Spinal cord (tissue), 10 donors: Measurements from ENCODE around the gene GTPBP1. TPM values are rescaled to one million over a fixed set of nuclear protein-coding genes. Genes with fewer than 3 reads are reported as not detected.
A peak's percentile ranks its signal among the peaks of the same experiment; 100 is the strongest.

ENCODE experiments used
- DNase-seq, 6 donors: peaks; one replicate each; pipeline versions ENCODE4 v3.0.0 to v3.0.0-alpha.2; 2013 to 2015; ENCODE audit warnings: low spot score in 6 of 6, low read depth in 4 of 6
- H3K27ac ChIP-seq: one replicate; pipeline ENCODE4 v1.5.1; 2013; ENCODE audit warnings: low read depth, low read length, control low read depth
- H3K27me3 ChIP-seq: one replicate; pipeline ENCODE4 v1.6.1; 2013; ENCODE audit warnings: low read length; ENCODE audit not compliant: control insufficient read depth, insufficient read depth
- H3K36me3 ChIP-seq: one replicate; pipeline ENCODE4 v1.6.1; 2013; ENCODE audit warnings: low read length; ENCODE audit not compliant: control insufficient read depth, insufficient read depth
- H3K4me1 ChIP-seq: one replicate; pipeline ENCODE4 v1.6.1; 2013; ENCODE audit warnings: low read length; ENCODE audit not compliant: control insufficient read depth, insufficient read depth
- H3K4me3 ChIP-seq: one replicate; pipeline ENCODE4 v1.5.1; 2013; ENCODE audit warnings: low read depth, low read length, control low read depth
- H3K9me3 ChIP-seq: one replicate; pipeline ENCODE4 v1.6.1; 2013; ENCODE audit warnings: low read length; ENCODE audit not compliant: control insufficient read depth, insufficient read depth
- WGBS: methylation state at CpG from one replicate; pipeline ENCODE4 v1.1.5; 2013; ENCODE audit warnings: missing lambda C conversion rate; ENCODE audit not compliant: insufficient coverage; 5-methylcytosine and 5-hydroxymethylcytosine counted together
- polyA plus RNA-seq, 2 donors: library from polyadenylated mRNA; unstranded; fragments of 120-200 nt; gene quantifications; one replicate each; pipeline ENCODE4 v1.2.1, GENCODE V29; 2013; ENCODE audit not compliant: insufficient read length in 2 of 2
- total RNA-seq, 2 donors: library from RNA; depleted of rRNA in 1 of 2; stranded (reverse); fragments of 120-200 nt in 1 of 2; fragments of >200 nt in 1 of 2; gene quantifications; one replicate each; pipeline versions ENCODE4 v1.2.3 to v1.2.4, GENCODE V29; 2013 to 2014
- donor health status: healthy.

Gene GTPBP1
- total and polyA plus RNA-seq, 4 donors, result 25.0 to 79.6 (median 44.4) TPM

GRCh38 chr22:38721551-38721950 lies 15.8 kb downstream of the GTPBP1 start:
- Histone ChIP-seq H3K27me3 (no peaks in the 10 kb centered on the region), H3K4me3 (no peak overlapping the region), H3K4me1 (no peaks in the 10 kb centered on the region), H3K36me3 (peaks cover 47% of the 10 kb centered on the region), H3K9me3 (no peaks in the 10 kb centered on the region), H3K27ac (no peak overlapping the region)
- 100% methylated on average over 5 of the region's 7 CpGs for WGBS
- no peak for DNase-seq

GRCh38 chr22:38724176-38724575 lies 18.4 kb downstream of the GTPBP1 start:
- 100% methylated on average over 2 of the region's 7 CpGs for WGBS
- H3K4me1 ChIP-seq, result peaks cover 5% of the 10 kb centered on the region
- H3K9me3 ChIP-seq, result no peaks in the 10 kb centered on the region
- no peaks in the 10 kb centered on the region for H3K27me3 ChIP-seq
- H3K36me3 ChIP-seq, result peaks cover 65% of the 10 kb centered on the region
- H3K27ac ChIP-seq, result no peak overlapping the region
- no peak for DNase-seq
- no peak overlapping the region for H3K4me3 ChIP-seq

- H3K4me3 ChIP-seq, result no peak overlapping the region
- no peak overlapping the region for H3K27ac ChIP-seq
- H3K9me3 ChIP-seq, result no peaks in the 10 kb centered on the region
- WGBS, result 61% methylated on average over 3 of the region's 3 CpGs
- no peak for DNase-seq
- peaks cover 74% of the 10 kb centered on the region for H3K36me3 ChIP-seq
- H3K27me3 ChIP-seq, result no peaks in the 10 kb centered on the region
- peaks cover 9% of the 10 kb centered on the region for H3K4me1 ChIP-seq
Measured at GRCh38 chr22:38724926-38725571, 19.3 kb downstream of the GTPBP1 start.

- no peaks in the 10 kb centered on the region for H3K9me3 ChIP-seq
- peaks cover 9% of the 10 kb centered on the region for H3K4me1 ChIP-seq
- H3K27ac ChIP-seq, result no peak overlapping the region
- H3K36me3 ChIP-seq, result peaks cover 79% of the 10 kb centered on the region
- DNase-seq, result no peak
- H3K4me3 ChIP-seq, result no peak overlapping the region
- WGBS, result 98% methylated on average over 15 of the region's 18 CpGs
- no peaks in the 10 kb centered on the region for H3K27me3 ChIP-seq
Measured at GRCh38 chr22:38725900-38726655, 20.3 kb downstream of the GTPBP1 start.

GRCh38 chr22:38727123-38727522 lies 21.4 kb downstream of the GTPBP1 start:
- DNase-seq, result no peak
- Histone ChIP-seq H3K27ac (no peak overlapping the region), H3K4me3 (no peak overlapping the region), H3K4me1 (peaks cover 12% of the 10 kb centered on the region), H3K36me3 (peaks cover 82% of the 10 kb centered on the region), H3K27me3 (no peaks in the 10 kb centered on the region), H3K9me3 (no peaks in the 10 kb centered on the region)
- WGBS, result 95% methylated on average over 11 of the region's 12 CpGs

- Histone ChIP-seq H3K36me3 (peaks cover 86% of the 10 kb centered on the region), H3K9me3 (no peaks in the 10 kb centered on the region), H3K27me3 (no peaks in the 10 kb centered on the region), H3K27ac (no peak overlapping the region), H3K4me1 (peaks cover 18% of the 10 kb centered on the region), H3K4me3 (no peak overlapping the region)
- 96% methylated on average over 12 of the region's 15 CpGs for WGBS
- no peak for DNase-seq
Measured at GRCh38 chr22:38727530-38728451, 22.0 kb downstream of the GTPBP1 start.

GRCh38 chr22:38728871-38729796 lies 23.4 kb downstream of the GTPBP1 start:
- 80% methylated on average over 13 of the region's 18 CpGs for WGBS
- Histone ChIP-seq H3K9me3 (no peaks in the 10 kb centered on the region), H3K4me1 (peaks cover 31% of the 10 kb centered on the region), H3K4me3 (no peak overlapping the region), H3K27me3 (no peaks in the 10 kb centered on the region), H3K36me3 (peaks cover 92% of the 10 kb centered on the region), H3K27ac (no peak overlapping the region)
- DNase-seq, result peak in 1 of 6 donors; percentile 51

GRCh38 chr22:38729946-38730345 lies 24.2 kb downstream of the GTPBP1 start:
- Histone ChIP-seq H3K27ac (no peak overlapping the region), H3K4me1 (peaks cover 35% of the 10 kb centered on the region), H3K9me3 (no peaks in the 10 kb centered on the region), H3K36me3 (peaks cover 97% of the 10 kb centered on the region), H3K27me3 (no peaks in the 10 kb centered on the region), H3K4me3 (no peak overlapping the region)
- DNase-seq, result no peak
- WGBS, result 75% methylated on average over 4 of the region's 6 CpGs
